ENCODE measurements around the gene NPR2.

Gene NPR2

GRCh38 chr9:35798658-35799374 lies 7.4 kb downstream of the NPR2 start:
- TF ChIP-seq CTCF (IDR thresholded peaks at IDR 0.05; ENCODE audit: extremely low read depth, missing control alignments) = no peak
- no peak for DNase-seq (ENCODE audit: low spot score)

- no peak for DNase-seq (ENCODE audit: low spot score)
- no peak for TF ChIP-seq CTCF (IDR thresholded peaks at IDR 0.05; ENCODE audit: extremely low read depth, missing control alignments)
Measured at GRCh38 chr9:35800530-35800929, 9.1 kb downstream of the NPR2 start.

GRCh38 chr9:35801328-35802128 lies 10.1 kb downstream of the NPR2 start:
- DNase-seq (ENCODE audit: low spot score) = no peak
- TF ChIP-seq CTCF (IDR thresholded peaks at IDR 0.05; ENCODE audit: extremely low read depth, missing control alignments) = no peak

- no peak for DNase-seq (ENCODE audit: low spot score)
- no peak for TF ChIP-seq CTCF (IDR thresholded peaks at IDR 0.05; ENCODE audit: extremely low read depth, missing control alignments)
Measured at GRCh38 chr9:35806101-35806500, 14.7 kb downstream of the NPR2 start.

GRCh38 chr9:35808433-35808832 lies 17.0 kb downstream of the NPR2 start:
- DNase-seq (ENCODE audit: low spot score) = no peak
- TF ChIP-seq CTCF (IDR thresholded peaks at IDR 0.05; ENCODE audit: extremely low read depth, missing control alignments) = no peak

- DNase-seq (ENCODE audit: low spot score) = no peak
- no peak for TF ChIP-seq CTCF (IDR thresholded peaks at IDR 0.05; ENCODE audit: extremely low read depth, missing control alignments)
Measured at GRCh38 chr9:35810122-35810521, 18.7 kb downstream of the NPR2 start.

GRCh38 chr9:35811381-35812024 lies 20.1 kb downstream of the NPR2 start:
- no peak for TF ChIP-seq CTCF (IDR thresholded peaks at IDR 0.05; ENCODE audit: extremely low read depth, missing control alignments)
- no peak for DNase-seq (ENCODE audit: low spot score)

Data from GM20000 (cell line).